ENCODE data around the gene PA2G4. TPM values are rescaled to one million over a fixed set of nuclear protein-coding genes. Genes with fewer than 3 reads are reported as not detected.

The PA2G4 gene
- 290 to 341 TPM (median 318 TPM) in 5 replicates for total RNA-seq (2022; extraction: Qiagen RNA extraction; ENCODE audit: low read depth)

GRCh38 chr12:56104109-56104814, at the start of gene PA2G4:
TSS of gene PA2G4 (plus strand) at chr12:56104559. CDS start at chr12:56104738, 179 bp downstream.

DNA sequence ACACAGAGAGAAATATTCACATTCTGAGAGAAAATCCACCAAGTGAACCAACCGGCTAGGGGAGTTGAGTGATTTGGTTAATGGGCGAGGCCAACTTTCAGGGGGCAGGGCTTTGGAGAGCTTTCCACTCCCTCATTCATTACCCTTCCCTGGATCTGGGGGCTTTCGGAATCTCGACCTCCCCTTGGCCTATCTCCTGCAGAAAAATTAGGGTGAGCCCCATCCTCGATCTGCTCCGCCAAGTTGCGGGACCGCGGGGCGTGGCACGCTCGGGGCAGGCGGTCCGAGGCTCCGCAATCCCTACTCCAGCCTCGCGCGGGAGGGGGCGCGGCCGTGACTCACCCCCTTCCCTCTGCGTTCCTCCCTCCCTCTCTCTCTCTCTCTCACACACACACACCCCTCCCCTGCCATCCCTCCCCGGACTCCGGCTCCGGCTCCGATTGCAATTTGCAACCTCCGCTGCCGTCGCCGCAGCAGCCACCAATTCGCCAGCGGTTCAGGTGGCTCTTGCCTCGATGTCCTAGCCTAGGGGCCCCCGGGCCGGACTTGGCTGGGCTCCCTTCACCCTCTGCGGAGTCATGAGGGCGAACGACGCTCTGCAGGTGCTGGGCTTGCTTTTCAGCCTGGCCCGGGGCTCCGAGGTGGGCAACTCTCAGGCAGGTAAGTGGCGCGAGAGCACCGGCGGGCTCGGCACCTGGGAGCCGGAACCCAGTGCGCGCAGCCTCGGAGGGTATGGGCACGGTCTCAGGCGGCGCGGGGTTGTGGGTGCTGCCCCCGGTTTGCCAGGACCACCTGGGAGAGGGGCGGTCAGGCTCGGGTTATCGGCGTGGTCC, 24.4 kb upstream of the PA2G4 start, which contains the start of gene ERBB3:
ERBB3 (plus strand) TSS at position 443 of the 833 bp plus-strand sequence; CDS start at position 579, 136 bp downstream.

DNA sequence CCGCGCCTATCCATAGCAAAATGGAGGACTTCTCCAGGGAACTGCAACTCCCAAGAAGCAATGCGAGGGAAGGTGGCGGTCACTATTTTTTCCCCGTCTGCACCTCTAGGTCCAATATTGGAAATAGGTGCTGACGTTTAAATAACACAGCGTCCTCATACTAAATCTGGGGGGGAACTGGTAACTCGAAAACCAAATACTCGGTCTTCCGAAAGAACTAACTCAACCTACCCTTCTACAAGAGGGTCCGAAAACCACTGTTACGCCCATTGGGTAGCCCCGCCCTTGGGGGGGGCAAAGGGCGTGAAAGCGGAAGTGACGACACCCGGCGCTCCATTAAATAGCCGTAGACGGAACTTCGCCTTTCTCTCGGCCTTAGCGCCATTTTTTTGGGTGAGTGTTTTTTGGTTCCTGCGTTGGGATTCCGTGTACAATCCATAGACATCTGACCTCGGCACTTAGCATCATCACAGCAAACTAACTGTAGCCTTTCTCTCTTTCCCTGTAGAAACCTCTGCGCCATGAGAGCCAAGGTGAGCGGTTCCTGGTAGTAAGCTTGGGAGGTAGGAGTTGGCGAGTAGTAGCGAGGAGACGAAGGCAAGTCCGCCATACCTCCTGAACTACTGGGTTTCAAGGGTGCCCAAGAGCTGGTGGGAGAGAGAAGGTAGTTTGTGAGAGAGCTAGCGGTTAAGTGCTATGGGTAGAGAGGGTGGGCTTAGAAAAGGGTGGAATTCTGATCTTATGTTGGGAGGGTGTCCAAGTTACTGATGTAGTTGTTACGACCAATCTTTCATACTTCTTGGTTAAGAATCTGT, 12.1 kb downstream of the PA2G4 start, which contains the start of gene RPL41:
RPL41 (plus strand) TSS at position 367 of the 815 bp plus-strand sequence.

GRCh38 chr12:56117778-56118687, 13.7 kb downstream of the PA2G4 start, which contains the start of gene ZC3H10:
TSS of gene ZC3H10 (plus strand) at chr12:56118266. CDS start at chr12:56120563, 2,297 bp downstream.

DNA sequence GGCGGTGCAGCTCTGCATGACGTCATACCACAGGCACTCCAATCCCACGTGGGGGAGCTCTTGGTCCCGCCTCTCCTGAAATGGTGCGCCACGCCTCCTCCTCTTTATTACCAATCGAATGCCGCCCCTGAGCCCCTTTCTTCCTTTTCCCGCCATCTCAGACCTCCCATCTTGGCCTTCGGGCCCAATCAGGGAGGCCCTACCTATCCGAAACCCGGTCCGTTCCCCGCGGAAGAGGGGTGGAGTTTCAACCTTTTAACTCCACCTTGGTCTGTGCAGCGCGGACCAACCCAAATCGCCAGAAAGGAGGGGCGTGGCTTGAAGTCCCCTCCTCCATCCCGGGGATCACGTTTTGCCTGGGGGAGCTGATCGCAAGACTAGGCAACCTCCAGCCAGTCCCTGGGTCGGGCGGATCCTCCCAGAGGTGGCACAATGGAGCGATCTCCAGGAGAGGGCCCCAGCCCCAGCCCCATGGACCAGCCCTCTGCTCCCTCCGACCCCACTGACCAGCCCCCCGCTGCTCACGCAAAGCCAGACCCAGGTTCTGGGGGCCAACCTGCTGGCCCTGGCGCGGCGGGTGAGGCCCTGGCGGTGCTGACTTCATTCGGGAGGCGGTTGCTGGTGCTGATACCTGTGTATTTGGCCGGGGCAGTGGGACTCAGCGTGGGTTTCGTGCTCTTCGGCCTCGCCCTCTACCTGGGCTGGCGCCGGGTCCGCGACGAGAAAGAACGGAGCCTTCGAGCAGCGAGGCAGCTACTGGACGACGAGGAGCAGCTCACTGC, 23.7 kb downstream of the PA2G4 start, which contains the start of gene ESYT1:
ESYT1 (plus strand) TSS at position 380 of the 782 bp plus-strand sequence; CDS start at position 433, 53 bp downstream.

GRCh38 chr12:56152132-56152755, 47.9 kb downstream of the PA2G4 start, which contains the start of gene MYL6B:
TSS of gene MYL6B (plus strand) at chr12:56152587. CDS start at chr12:56153919, 1,332 bp downstream.

DNA sequence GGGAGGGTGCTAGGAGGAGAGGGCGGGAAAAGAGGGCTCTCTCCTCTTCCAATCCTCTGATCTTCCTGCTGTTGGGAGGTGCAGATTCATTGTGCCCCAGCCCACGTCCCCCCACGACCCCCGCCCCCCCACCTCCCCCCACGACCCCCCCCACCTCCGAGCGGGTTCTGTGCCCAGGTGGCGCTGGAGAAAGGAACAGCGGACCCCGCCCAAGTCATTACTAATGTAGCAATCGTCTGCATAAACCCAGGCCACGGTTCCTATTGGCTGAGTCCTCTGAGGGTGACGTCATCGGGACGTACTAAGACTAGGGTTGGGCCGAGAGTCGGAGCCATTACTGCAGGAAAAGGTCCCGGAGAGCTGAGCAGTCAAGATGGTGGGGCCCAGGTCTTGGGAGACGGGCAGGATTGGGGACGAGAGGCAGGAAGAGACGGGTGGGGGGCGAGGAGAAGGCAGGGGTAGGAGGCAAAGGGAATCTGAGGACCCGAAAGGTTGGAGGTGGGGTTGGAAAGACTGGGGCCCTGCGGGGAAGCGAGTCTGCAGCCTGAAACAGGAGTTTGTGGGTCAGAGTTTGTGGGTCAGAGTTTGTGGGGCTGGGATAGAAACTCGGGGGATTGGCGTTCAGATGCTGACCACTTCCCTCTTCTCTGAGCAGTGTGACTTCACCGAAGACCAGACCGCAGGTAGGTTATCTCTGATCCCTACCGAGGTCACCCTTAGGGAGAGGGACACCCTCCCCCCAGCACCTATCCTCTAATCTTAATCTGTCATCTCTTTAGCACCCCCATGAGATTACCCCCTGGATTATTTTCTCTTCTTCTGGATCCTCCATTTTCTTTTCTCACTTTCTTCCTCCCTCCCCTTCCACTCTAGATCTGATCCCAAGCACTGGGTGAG, 53.9 kb downstream of the PA2G4 start, which contains the start of gene MYL6:
MYL6 (plus strand) TSS at position 331 of the 897 bp plus-strand sequence; CDS start at position 374, 43 bp downstream.

Other genes starting within 250 kb of the PA2G4 start
- 36.7 to 44.1 TPM (median 39.9 TPM) in 5 replicates for gene PYM1, start 176.7 kb upstream of the PA2G4 start, total RNA-seq (2022; extraction: Qiagen RNA extraction; ENCODE audit: low read depth)
- gene DGKA, start 173.4 kb upstream of the PA2G4 start, total RNA-seq (2022; extraction: Qiagen RNA extraction; ENCODE audit: low read depth) = 13.8 to 21.2 TPM (median 19.1 TPM) in 5 replicates
- gene PMEL, start 138.5 kb upstream of the PA2G4 start, total RNA-seq (2022; extraction: Qiagen RNA extraction; ENCODE audit: low read depth) = 0.38 to 1.3 TPM (median 0.74 TPM) in 5 replicates
- gene CDK2, start 137.7 kb upstream of the PA2G4 start, total RNA-seq (2022; extraction: Qiagen RNA extraction; ENCODE audit: low read depth) = 48.3 to 60.3 TPM (median 53.6 TPM) in 5 replicates
- 26.3 to 38.7 TPM (median 35.1 TPM) in 5 replicates for gene RAB5B, start 130.5 kb upstream of the PA2G4 start, total RNA-seq (2022; extraction: Qiagen RNA extraction; ENCODE audit: low read depth)
- 7.7 to 10.2 TPM (median 9.1 TPM) in 5 replicates for gene SUOX, start 107.3 kb upstream of the PA2G4 start, total RNA-seq (2022; extraction: Qiagen RNA extraction; ENCODE audit: low read depth)
- 1.9 to 3.0 TPM (median 2.5 TPM) in 5 replicates for gene IKZF4, start 83.5 kb upstream of the PA2G4 start, total RNA-seq (2022; extraction: Qiagen RNA extraction; ENCODE audit: low read depth)
- 598 to 732 TPM (median 664 TPM) in 5 replicates for gene RPS26, start 62.6 kb upstream of the PA2G4 start, total RNA-seq (2022; extraction: Qiagen RNA extraction; ENCODE audit: low read depth)
- 1.0 to 3.4 TPM (median 1.7 TPM) in 5 replicates for gene ERBB3, start 24.4 kb upstream of the PA2G4 start, total RNA-seq (2022; extraction: Qiagen RNA extraction; ENCODE audit: low read depth)
- gene RPL41, start 12.1 kb downstream of the PA2G4 start, total RNA-seq (2022; extraction: Qiagen RNA extraction; ENCODE audit: low read depth) = 5,330 to 6,068 TPM (median 5,698 TPM) in 5 replicates
- 1.9 to 4.3 TPM (median 3.3 TPM) in 5 replicates for gene ZC3H10, start 13.7 kb downstream of the PA2G4 start, total RNA-seq (2022; extraction: Qiagen RNA extraction; ENCODE audit: low read depth)
- gene ESYT1, start 23.7 kb downstream of the PA2G4 start, total RNA-seq (2022; extraction: Qiagen RNA extraction; ENCODE audit: low read depth) = 50.9 to 78.2 TPM (median 70.6 TPM) in 5 replicates
- 70.2 to 85.1 TPM (median 77.2 TPM) in 5 replicates for gene MYL6B, start 48.0 kb downstream of the PA2G4 start, total RNA-seq (2022; extraction: Qiagen RNA extraction; ENCODE audit: low read depth)
- gene MYL6, start 53.8 kb downstream of the PA2G4 start, total RNA-seq (2022; extraction: Qiagen RNA extraction; ENCODE audit: low read depth) = 2,092 to 3,261 TPM (median 2,304 TPM) in 5 replicates
- gene SMARCC2, start 84.9 kb downstream of the PA2G4 start, total RNA-seq (2022; extraction: Qiagen RNA extraction; ENCODE audit: low read depth) = 27.7 to 41.8 TPM (median 41.3 TPM) in 5 replicates
- 22.5 to 29.2 TPM (median 24.2 TPM) in 5 replicates for gene RNF41, start 117.4 kb downstream of the PA2G4 start, total RNA-seq (2022; extraction: Qiagen RNA extraction; ENCODE audit: low read depth)
- 58.8 to 64.0 TPM (median 61.2 TPM) in 5 replicates for gene NABP2, start 119.8 kb downstream of the PA2G4 start, total RNA-seq (2022; extraction: Qiagen RNA extraction; ENCODE audit: low read depth)
- 0.21 TPM in 1 of 5 replicates, not detected in the others for gene SLC39A5, start 125.5 kb downstream of the PA2G4 start, total RNA-seq (2022; extraction: Qiagen RNA extraction; ENCODE audit: low read depth)
- 30.3 to 53.2 TPM (median 47.3 TPM) in 5 replicates for gene ANKRD52, start 153.8 kb downstream of the PA2G4 start, total RNA-seq (2022; extraction: Qiagen RNA extraction; ENCODE audit: low read depth)
- 16.1 to 18.7 TPM (median 17.7 TPM) in 5 replicates for gene COQ10A, start 162.4 kb downstream of the PA2G4 start, total RNA-seq (2022; extraction: Qiagen RNA extraction; ENCODE audit: low read depth)
- gene CS, start 195.8 kb downstream of the PA2G4 start, total RNA-seq (2022; extraction: Qiagen RNA extraction; ENCODE audit: low read depth) = 154 to 178 TPM (median 157 TPM) in 5 replicates
- gene CNPY2, start 211.4 kb downstream of the PA2G4 start, total RNA-seq (2022; extraction: Qiagen RNA extraction; ENCODE audit: low read depth) = 128 to 145 TPM (median 143 TPM) in 5 replicates
- 10.7 to 20.5 TPM (median 16.5 TPM) in 5 replicates for gene PAN2, start 229.4 kb downstream of the PA2G4 start, total RNA-seq (2022; extraction: Qiagen RNA extraction; ENCODE audit: low read depth)
- gene IL23A, start 234.3 kb downstream of the PA2G4 start, total RNA-seq (2022; extraction: Qiagen RNA extraction; ENCODE audit: low read depth) = 0.31 to 0.70 TPM (median 0.46 TPM) in 5 replicates